Frontal cortex (tissue), 4 donors: ENCODE data around the gene DLEU7. TPM values are rescaled to one million over a fixed set of nuclear protein-coding genes. Genes with fewer than 3 reads are reported as not detected.

Experiments
- DNase-seq, 2 donors: peaks; one replicate each; pipeline ENCODE4 v3.0.0; 2012; ENCODE audit warnings: low spot score in 2 of 2
- FAIRE-seq: peaks from 2 replicates; lab custom pipeline; 2012; peaks lifted over from hg19 to GRCh38; lab: Jason Lieb, UNC
- small RNA-seq: library from RNA; depleted of rRNA; stranded (forward); fragments of <200 nt; gene quantifications from one replicate; pipeline ENCODE3, GENCODE V24; 2014
- total RNA-seq: library from RNA; depleted of rRNA; stranded (reverse); fragments of >200 nt; gene quantifications from one replicate; pipeline ENCODE4 v1.2.3, GENCODE V29; 2014
- donor health status: control.
- donor health status: control.
- donor health status: control.

Gene DLEU7
- total RNA-seq, 1 donor from 2014 or later = 17.9 TPM

DNA sequence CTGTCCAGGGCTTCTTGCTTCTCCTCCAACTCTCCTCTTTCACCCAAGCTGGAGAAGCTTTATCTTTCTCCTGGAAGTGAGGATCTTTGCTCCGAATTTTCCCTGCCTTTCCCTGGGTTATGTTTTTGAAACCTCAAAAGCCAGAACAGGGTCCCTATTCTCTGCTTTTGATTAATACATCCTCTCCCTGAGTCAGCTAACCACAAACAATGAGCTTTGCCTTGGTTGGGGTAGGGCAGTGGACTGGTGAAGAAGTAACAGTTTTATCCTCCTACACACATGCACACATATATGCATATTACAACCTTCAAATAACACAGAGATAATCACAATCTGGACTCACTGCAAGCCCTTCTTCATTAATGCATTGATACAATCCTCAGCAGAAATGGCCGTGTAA is 44.6 kb downstream of the DLEU7 start:
- FAIRE-seq = no peak
- DNase-seq = no peak

GRCh38 chr13:50797091-50797490 is 46.4 kb downstream of the DLEU7 start:
- no peak for FAIRE-seq
- no peak for DNase-seq

- FAIRE-seq (no peak), DNase-seq (no peak)
These were observed 47.0 kb downstream of the DLEU7 start for GRCh38 chr13:50796463-50796862.

DNA sequence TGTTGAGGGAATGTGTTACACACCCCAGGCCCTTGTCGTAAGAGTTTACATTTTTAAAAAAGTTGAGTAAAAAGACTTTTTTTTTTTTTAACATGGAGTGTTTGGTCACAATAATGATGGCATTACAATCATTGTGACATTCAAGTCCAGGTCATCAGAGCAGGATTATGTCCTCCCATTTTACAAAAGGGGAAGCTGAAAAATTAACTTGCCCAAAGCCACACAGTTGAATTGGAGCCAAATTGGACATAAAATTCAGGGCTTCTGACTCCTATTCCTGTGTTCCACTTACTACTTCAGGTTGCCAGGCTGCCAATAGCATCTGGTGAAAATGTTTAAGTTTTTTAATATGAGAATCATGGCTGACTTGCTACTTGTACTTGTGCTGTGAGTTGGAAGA is 49.3 kb downstream of the DLEU7 start:
- FAIRE-seq = no peak
- no peak for DNase-seq

GRCh38 chr13:50793026-50793425 is 50.5 kb downstream of the DLEU7 start:
- no peak for DNase-seq
- no peak for FAIRE-seq

DNA sequence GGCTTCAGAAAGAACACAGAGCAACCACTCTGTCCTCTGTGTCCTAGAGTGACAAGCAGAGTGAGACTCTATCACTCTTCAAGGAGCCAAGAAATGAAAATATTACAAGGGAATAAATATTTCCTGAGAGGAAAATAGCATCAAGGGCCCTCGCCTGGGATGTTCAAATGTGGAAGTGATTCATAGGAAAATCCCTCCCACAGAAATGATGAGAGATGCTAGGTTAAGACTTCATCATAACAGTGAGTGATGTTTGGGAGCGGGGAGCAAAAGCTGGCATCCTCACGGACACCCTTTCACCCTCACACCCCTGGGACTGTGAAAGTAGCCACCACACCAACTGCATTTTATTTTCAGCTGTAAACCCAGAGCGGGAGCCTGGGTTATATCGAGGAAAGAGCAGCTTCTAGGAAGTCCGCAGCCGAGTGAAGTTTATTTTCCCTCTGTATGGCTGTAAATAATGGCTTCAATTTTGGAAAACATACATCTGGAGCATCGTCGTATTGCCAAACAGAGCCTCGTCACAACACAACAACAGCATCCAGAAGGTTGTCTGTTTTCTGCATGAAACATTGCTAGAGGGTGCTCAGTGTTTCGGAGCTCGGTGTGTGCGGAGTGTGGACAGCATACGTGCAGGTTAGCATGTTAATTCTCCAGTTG is 54.8 kb downstream of the DLEU7 start:
- FAIRE-seq = no peak
- DNase-seq = no peak

GRCh38 chr13:50787316-50788195 is 55.9 kb downstream of the DLEU7 start:
- no peak for FAIRE-seq
- no peak for DNase-seq

DNA sequence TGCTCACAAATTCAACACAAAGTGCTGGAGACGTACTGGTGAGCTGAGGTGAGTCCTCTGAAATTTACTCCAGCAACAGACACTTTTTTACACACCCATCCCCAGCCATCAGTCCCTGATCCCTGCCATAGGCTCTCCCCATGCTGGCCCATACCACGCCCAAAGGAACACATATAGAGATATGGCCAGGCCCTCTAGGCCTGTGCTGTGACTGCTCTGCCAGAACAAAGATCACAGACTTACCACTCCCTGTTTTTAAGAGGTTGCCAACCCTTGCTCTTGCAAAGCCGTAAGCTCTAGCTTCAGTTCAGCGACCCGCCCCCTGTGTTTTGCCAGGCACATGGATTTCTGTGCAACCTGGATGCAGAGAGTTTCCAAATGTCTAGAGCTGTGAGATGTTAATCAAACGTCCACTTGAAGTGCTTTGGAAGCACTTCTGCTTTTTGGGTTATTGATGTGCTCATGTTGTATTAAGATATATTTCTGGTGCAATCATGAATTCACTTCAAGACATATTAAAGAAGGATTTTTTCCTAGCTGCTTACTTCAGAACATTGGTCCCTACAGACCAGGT is 59.7 kb downstream of the DLEU7 start:
- DNase-seq = no peak
- FAIRE-seq = no peak

- no peak for DNase-seq
- FAIRE-seq = no peak
These were observed 60.4 kb downstream of the DLEU7 start for GRCh38 chr13:50783066-50783465.

DNA sequence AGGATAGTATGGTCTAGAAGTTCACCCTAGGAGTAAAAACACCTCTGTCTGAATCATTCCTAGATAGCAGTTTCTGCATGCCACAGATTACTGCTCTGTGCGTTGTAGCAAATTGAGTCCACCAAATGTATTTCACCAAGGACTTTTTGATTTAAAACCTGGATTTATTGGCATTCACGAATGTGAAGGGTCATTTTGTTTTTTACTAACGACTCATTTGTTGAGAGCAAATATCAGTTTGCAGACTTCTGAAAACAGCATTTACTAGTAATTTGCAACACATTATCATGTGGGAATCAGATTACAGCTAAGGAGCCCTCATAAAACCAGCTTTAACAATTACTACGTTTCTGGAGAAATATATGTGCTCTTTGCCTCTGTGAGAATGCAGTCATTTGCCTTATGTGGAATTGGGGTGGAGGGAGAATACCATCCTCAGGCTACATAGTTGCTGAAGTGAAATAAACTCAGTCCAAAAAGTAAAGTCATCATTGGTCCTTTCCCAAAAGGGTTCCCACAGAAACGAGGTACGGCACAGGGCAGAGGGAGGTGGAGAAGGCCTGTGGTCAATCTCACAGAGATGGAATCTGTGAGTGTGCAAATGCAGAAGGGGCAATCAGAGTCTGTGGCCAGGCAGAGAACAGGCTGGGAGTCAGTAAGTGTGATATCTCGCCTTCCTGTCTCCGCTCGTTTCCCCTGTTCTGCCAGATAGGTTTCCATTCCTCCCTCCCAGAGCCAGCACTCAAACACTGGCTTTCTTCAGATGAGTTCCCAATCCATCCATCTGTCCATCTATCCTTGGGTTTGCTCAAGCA is 63.1 kb downstream of the DLEU7 start:
- FAIRE-seq (no peak), DNase-seq (no peak)

GRCh38 chr13:50779443-50780200 is 63.9 kb downstream of the DLEU7 start:
- FAIRE-seq (no peak), DNase-seq (no peak)

Small RNAs within 50 kb of the gene (small RNA-seq; reads per million reads assigned to genes)
- 0.18 reads per million for gene RNA5SP28

Other genes starting within 250 kb of the DLEU7 start
- 424 TPM for gene RNASEH2B, start 66.1 kb upstream of the DLEU7 start, total RNA-seq